ENCODE results near the gene RPH3AL. TPM values are rescaled to one million over a fixed set of nuclear protein-coding genes. Genes with fewer than 3 reads are reported as not detected.

The RPH3AL gene
- total RNA-seq, 3 donors from 2014 or later (not counting 1 experiment from before 2014, with no cell fraction given): 7.2 to 9.9 (median 7.9) TPM

DNA sequence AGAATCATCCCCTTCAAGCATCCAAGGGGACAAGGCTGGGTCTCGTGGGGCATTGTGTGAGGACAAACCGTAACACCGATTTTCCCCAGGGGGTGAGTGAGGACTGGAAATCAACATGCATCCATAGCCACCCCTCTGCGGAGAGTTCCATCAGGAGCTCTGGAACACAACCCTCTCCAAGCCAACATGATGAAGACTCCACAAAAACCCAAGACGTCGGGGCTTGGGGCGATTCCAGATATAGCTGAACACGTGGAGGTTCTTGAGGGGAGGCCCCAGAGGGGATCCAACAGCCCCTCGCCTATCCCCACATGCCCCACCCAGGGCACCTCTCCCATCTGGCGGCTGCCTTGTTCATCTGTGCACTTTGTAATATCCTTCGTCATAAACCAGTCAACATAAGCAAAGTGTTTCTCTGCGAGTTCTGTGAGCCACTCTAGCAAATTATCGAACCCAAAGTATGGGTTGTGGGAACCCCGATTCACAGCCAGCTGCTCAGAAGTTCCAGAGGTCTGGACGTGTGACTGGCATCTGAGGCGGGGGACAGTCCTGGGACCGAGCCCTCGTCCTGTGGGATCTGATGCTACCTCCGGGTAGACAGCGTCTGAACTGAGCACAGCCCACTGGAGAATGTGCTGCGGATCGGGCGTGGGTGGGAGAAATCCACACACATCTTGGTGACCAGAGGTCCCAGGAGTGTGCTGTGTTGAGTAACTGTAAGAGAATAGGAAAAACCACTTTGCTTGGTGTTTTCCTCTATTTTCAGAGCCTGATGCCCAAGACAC, 55.5 kb downstream of the RPH3AL start:
- Mint-ChIP-seq H3K4me3 (no peak overlapping the region), H3K27ac (no peak overlapping the region), H3K9me3 (no peaks in the 10 kb centered on the region), H3K4me1 (peaks cover 11 to 12% of the 10 kb centered on the region in 2 donors), H3K27me3 (ENCODE audit: low read depth in 2 of 2) (peaks cover 0 to 9% of the 10 kb centered on the region in 2 donors), H3K36me3 (no peaks in the 10 kb centered on the region)
- H3K4me3 ChIP-seq (ENCODE audit: low read length): no peak overlapping the region
- H3K9me3 ChIP-seq (ENCODE audit: control insufficient read depth, insufficient read depth, low read length): no peaks in the 10 kb centered on the region
- WGBS (ENCODE audit: insufficient coverage): 90% methylated on average over 23 of the region's 23 CpGs
- intact Hi-C loops (cut with micrococcal nuclease): no loop called here
- TF ChIP-seq, protein P1, sequence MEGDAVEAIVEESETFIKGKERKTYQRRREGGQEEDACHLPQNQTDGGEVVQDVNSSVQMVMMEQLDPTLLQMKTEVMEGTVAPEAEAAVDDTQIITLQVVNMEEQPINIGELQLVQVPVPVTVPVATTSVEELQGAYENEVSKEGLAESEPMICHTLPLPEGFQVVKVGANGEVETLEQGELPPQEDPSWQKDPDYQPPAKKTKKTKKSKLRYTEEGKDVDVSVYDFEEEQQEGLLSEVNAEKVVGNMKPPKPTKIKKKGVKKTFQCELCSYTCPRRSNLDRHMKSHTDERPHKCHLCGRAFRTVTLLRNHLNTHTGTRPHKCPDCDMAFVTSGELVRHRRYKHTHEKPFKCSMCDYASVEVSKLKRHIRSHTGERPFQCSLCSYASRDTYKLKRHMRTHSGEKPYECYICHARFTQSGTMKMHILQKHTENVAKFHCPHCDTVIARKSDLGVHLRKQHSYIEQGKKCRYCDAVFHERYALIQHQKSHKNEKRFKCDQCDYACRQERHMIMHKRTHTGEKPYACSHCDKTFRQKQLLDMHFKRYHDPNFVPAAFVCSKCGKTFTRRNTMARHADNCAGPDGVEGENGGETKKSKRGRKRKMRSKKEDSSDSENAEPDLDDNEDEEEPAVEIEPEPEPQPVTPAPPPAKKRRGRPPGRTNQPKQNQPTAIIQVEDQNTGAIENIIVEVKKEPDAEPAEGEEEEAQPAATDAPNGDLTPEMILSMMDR (IDR thresholded peaks at IDR 0.05): no peak
- H3K27me3 ChIP-seq (ENCODE audit: control insufficient read depth, insufficient read depth, low read length): no peaks in the 10 kb centered on the region
- H3K27ac ChIP-seq (ENCODE audit: low read length): no peak overlapping the region
- H3K36me3 ChIP-seq (ENCODE audit: control insufficient read depth, insufficient read depth, low read length): no peaks in the 10 kb centered on the region
- no peak for ATAC-seq
- H3K4me1 ChIP-seq (ENCODE audit: control insufficient read depth, insufficient read depth, low read length): peaks cover 13% of the 10 kb centered on the region
- no peak for DNase-seq

DNA sequence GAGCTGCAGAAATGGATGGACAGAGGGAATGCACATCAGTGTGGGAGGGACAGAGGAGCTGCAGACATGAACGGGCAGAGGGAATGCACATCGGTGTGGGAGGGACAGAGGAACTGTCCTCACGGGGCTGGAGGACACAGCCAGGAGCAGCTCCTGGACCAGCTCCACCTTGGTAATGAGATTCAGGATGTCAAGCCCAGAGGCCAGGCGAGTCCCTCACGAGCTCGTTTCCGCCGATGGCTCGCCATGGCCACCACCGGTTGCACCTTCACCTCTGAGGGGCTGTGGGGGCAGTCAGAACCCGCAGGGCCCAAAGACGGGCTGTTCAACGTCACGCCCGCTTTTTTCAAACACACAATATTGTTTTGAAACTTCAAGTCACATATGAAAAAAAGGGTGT, 56.2 kb downstream of the RPH3AL start:
- ATAC-seq (no peak), DNase-seq (no peak)
- Histone ChIP-seq H3K9me3 (ENCODE audit: control insufficient read depth, insufficient read depth, low read length) (no peaks in the 10 kb centered on the region), H3K27me3 (ENCODE audit: control insufficient read depth, insufficient read depth, low read length) (no peaks in the 10 kb centered on the region), H3K36me3 (ENCODE audit: control insufficient read depth, insufficient read depth, low read length) (no peaks in the 10 kb centered on the region), H3K4me1 (ENCODE audit: control insufficient read depth, insufficient read depth, low read length) (peaks cover 13% of the 10 kb centered on the region), H3K27ac (ENCODE audit: low read length) (no peak overlapping the region), H3K4me3 (ENCODE audit: low read length) (no peak overlapping the region)
- TF ChIP-seq, protein P1 (IDR thresholded peaks at IDR 0.05): no peak
- 90% methylated on average over 12 of the region's 15 CpGs for WGBS (ENCODE audit: insufficient coverage)
- H3K9me3 Mint-ChIP-seq: no peaks in the 10 kb centered on the region
- H3K4me3 Mint-ChIP-seq: no peak overlapping the region
- intact Hi-C loops (cut with micrococcal nuclease): no loop called here
- peaks cover 0 to 9% of the 10 kb centered on the region in 2 donors for H3K27me3 Mint-ChIP-seq (ENCODE audit: low read depth in 2 of 2)
- no peaks in the 10 kb centered on the region for H3K36me3 Mint-ChIP-seq
- peaks cover 11 to 12% of the 10 kb centered on the region in 2 donors for H3K4me1 Mint-ChIP-seq
- H3K27ac Mint-ChIP-seq: no peak overlapping the region

DNA sequence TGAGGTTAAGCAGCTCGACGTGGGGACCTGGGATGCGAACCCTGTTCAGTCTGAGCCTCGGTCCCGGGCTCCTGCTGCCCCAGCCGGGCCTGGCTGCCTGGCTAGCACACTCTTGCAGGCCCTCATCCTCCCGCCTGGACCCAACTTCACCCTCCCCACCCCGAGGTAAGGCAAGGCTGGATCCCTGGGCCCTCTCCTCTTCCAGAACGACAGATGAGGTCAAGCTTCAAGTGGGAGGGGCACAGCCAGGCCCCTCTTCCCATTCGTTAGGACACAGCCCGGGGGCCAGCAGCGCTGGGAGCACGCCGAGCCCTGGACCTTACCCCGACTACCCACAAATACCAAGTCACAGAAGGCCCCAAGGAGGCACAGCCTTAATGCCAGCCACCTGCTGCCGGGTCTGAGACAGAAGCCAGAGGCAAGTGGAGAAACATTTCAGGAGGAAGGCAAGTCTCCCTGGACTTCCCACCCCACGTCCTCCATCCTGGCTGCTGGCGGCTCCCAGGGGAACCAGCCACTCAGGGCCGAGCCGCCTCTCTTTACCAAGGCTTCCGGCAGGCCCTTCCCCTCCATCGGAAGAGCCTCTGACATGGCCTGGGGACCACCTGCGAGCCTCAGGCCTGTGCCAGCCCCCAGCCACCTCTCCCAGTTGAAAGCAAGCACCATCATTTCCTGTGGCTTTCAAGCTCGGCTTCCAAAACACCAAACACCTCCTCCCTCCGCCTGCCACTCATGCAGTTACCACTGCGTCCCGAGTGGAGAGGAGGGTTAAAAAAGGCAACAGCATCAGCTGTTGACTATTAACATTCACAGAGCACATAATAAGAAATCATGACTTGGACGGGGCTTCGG, 59.9 kb downstream of the RPH3AL start:
- H3K9me3 Mint-ChIP-seq: no peaks in the 10 kb centered on the region
- Histone ChIP-seq H3K27ac (ENCODE audit: low read length) (no peak overlapping the region), H3K9me3 (ENCODE audit: control insufficient read depth, insufficient read depth, low read length) (no peaks in the 10 kb centered on the region), H3K4me1 (ENCODE audit: control insufficient read depth, insufficient read depth, low read length) (peaks cover 20% of the 10 kb centered on the region), H3K36me3 (ENCODE audit: control insufficient read depth, insufficient read depth, low read length) (no peaks in the 10 kb centered on the region), H3K4me3 (ENCODE audit: low read length) (no peak overlapping the region), H3K27me3 (ENCODE audit: control insufficient read depth, insufficient read depth, low read length) (no peaks in the 10 kb centered on the region)
- DNase-seq (peak in 1 of 2 donors; percentile 20), ATAC-seq (peak; percentile 55 to 82 (median 60))
- H3K27me3 Mint-ChIP-seq (ENCODE audit: low read depth in 2 of 2): peaks cover 0 to 9% of the 10 kb centered on the region in 2 donors
- intact Hi-C loops (cut with micrococcal nuclease): no loop called here
- H3K36me3 Mint-ChIP-seq: no peaks in the 10 kb centered on the region
- WGBS (ENCODE audit: insufficient coverage): 43% methylated on average over 29 of the region's 29 CpGs
- peaks cover 23 to 25% of the 10 kb centered on the region in 2 donors for H3K4me1 Mint-ChIP-seq
- H3K27ac Mint-ChIP-seq: peak overlapping the region; percentile 72 to 73
- TF ChIP-seq, protein P1 (IDR thresholded peaks at IDR 0.05): no peak
- peak overlapping the region; percentile 67 for H3K4me3 Mint-ChIP-seq

Measured in natural killer cell (primary cell).